HepG2 (cell line): ENCODE data around the gene HECA. TPM values are rescaled to one million over a fixed set of nuclear protein-coding genes. Genes with fewer than 3 reads are reported as not detected.
A peak's percentile ranks its signal among the peaks of the same experiment; 100 is the strongest.

Source experiments
- ATRX ChIP-seq: sonication (generic); formaldehyde crosslinking; IDR thresholded peaks from 2 replicates; pipeline ENCODE4 v1.4.0; 2020; ENCODE audit warnings: missing genetic modification reagents, borderline replicate concordance
- CREBL2 ChIP-seq: sonication (generic); formaldehyde crosslinking; IDR thresholded peaks from 2 replicates; pipeline ENCODE4 v1.8.1; 2023; ENCODE audit warnings: missing genetic modification reagents, mild to moderate bottlenecking, borderline replicate concordance
- KAT7 ChIP-seq: IDR thresholded peaks from 2 replicates; pipeline ENCODE4 v1.6.1; 2018; ENCODE audit warnings: borderline replicate concordance, missing compliant biosample characterization
- KIAA2018 ChIP-seq: sonication (generic); formaldehyde crosslinking; IDR thresholded peaks from 2 replicates; pipeline ENCODE4 v1.5.0; 2020; ENCODE audit warnings: mild to moderate bottlenecking, missing genetic modification reagents, borderline replicate concordance
- MTF2 ChIP-seq: sonication (generic); formaldehyde crosslinking; IDR thresholded peaks from 2 replicates; pipeline ENCODE4 v1.5.0; 2020; ENCODE audit warnings: missing genetic modification reagents, borderline replicate concordance
- RNF2 ChIP-seq: fragments of 450-650 bp; conservative IDR thresholded peaks from 2 replicates; pipeline ENCODE4 v1.6.1; 2016; ENCODE audit warnings: low read depth
- TOPORS ChIP-seq: sonication (generic); formaldehyde crosslinking; IDR thresholded peaks from 2 replicates; pipeline ENCODE4 v1.8.0; 2023; ENCODE audit warnings: mild to moderate bottlenecking, missing genetic modification reagents
- ZFP41 ChIP-seq: sonication (generic); formaldehyde crosslinking; IDR thresholded peaks from 2 replicates; pipeline ENCODE4 v1.4.0; 2020; ENCODE audit warnings: mild to moderate bottlenecking, missing genetic modification reagents, borderline replicate concordance
- ZNF251 ChIP-seq: sonication (generic); formaldehyde crosslinking; IDR thresholded peaks from 2 replicates; pipeline ENCODE4 v1.9.0; 2021; ENCODE audit warnings: mild to moderate bottlenecking, missing genetic modification reagents
- ZNF253 ChIP-seq: sonication (generic); formaldehyde crosslinking; IDR thresholded peaks from 2 replicates; pipeline ENCODE4 v1.8.0; 2022; ENCODE audit warnings: mild to moderate bottlenecking, missing genetic modification reagents, borderline replicate concordance
- ZNF275 ChIP-seq: sonication (generic); formaldehyde crosslinking; IDR thresholded peaks from 2 replicates; pipeline ENCODE4 v1.8.0; 2022; ENCODE audit warnings: missing genetic modification reagents, mild to moderate bottlenecking, inconsistent platforms, borderline replicate concordance
- ZNF619 ChIP-seq: sonication (generic); formaldehyde crosslinking; IDR thresholded peaks from 2 replicates; pipeline ENCODE4 v1.4.0; 2020; ENCODE audit warnings: mild to moderate bottlenecking, missing genetic modification reagents
- polyA plus RNA-seq, 8 experiments: library from polyadenylated mRNA; depleted of rRNA in 3 of 8; stranded (reverse) in 7 of 8; unstranded in 1 of 8; fragments of >200 nt; fragmentation: Illumina TruSeq in 4 of 8; extraction: Trizol in 4 of 8; gene quantifications; 2 replicates each; pipeline versions ENCODE4 v1.2.1 to v1.2.3, GENCODE V29; 2011 to 2016; ENCODE audit warnings: low read depth in 4 of 8, missing spikeins in 1 of 8, mixed read lengths in 1 of 8; ENCODE audit not compliant: insufficient read depth in 1 of 8
- total RNA-seq, 5 experiments: library from RNA; depleted of rRNA; stranded (reverse); fragments of >200 nt; fragmentation: Illumina TruSeq; extraction: Trizol; gene quantifications; 2 replicates each; pipeline ENCODE4 v1.2.3, GENCODE V29; 2016; ENCODE audit warnings: low read depth in 1 of 5
- TF ChIP-seq, protein P1 (sequence below): sonication (generic); formaldehyde crosslinking; IDR thresholded peaks from 2 replicates; pipeline ENCODE4 v1.4.0; 2020; ENCODE audit warnings: missing genetic modification reagents

The HECA gene
- total and polyA plus RNA-seq, 2 of the 13 experiments (the other 11 are each of a cell fraction or from before 2014, with no cell fraction given), result 0.18 to 0.49 TPM

- TF ChIP-seq CREBL2 (CRISPR knock-in tag), result no peak
- 0 out of 2 replicates have a peak, but pooled peaks have one; percentile 38 for TF ChIP-seq TOPORS (CRISPR knock-in tag)
- no peak for TF ChIP-seq ATRX
- TF ChIP-seq, protein P1, sequence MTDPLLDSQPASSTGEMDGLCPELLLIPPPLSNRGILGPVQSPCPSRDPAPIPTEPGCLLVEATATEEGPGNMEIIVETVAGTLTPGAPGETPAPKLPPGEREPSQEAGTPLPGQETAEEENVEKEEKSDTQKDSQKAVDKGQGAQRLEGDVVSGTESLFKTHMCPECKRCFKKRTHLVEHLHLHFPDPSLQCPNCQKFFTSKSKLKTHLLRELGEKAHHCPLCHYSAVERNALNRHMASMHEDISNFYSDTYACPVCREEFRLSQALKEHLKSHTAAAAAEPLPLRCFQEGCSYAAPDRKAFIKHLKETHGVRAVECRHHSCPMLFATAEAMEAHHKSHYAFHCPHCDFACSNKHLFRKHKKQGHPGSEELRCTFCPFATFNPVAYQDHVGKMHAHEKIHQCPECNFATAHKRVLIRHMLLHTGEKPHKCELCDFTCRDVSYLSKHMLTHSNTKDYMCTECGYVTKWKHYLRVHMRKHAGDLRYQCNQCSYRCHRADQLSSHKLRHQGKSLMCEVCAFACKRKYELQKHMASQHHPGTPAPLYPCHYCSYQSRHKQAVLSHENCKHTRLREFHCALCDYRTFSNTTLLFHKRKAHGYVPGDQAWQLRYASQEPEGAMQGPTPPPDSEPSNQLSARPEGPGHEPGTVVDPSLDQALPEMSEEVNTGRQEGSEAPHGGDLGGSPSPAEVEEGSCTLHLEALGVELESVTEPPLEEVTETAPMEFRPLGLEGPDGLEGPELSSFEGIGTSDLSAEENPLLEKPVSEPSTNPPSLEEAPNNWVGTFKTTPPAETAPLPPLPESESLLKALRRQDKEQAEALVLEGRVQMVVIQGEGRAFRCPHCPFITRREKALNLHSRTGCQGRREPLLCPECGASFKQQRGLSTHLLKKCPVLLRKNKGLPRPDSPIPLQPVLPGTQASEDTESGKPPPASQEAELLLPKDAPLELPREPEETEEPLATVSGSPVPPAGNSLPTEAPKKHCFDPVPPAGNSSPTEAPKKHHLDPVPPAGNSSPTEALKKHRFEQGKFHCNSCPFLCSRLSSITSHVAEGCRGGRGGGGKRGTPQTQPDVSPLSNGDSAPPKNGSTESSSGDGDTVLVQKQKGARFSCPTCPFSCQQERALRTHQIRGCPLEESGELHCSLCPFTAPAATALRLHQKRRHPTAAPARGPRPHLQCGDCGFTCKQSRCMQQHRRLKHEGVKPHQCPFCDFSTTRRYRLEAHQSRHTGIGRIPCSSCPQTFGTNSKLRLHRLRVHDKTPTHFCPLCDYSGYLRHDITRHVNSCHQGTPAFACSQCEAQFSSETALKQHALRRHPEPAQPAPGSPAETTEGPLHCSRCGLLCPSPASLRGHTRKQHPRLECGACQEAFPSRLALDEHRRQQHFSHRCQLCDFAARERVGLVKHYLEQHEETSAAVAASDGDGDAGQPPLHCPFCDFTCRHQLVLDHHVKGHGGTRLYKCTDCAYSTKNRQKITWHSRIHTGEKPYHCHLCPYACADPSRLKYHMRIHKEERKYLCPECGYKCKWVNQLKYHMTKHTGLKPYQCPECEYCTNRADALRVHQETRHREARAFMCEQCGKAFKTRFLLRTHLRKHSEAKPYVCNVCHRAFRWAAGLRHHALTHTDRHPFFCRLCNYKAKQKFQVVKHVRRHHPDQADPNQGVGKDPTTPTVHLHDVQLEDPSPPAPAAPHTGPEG (CRISPR knock-in tag), result no peak
- TF ChIP-seq KAT7, result no peak
- no peak for TF ChIP-seq KIAA2018
- no peak for TF ChIP-seq ZNF253
- no peak for TF ChIP-seq ZNF619 (CRISPR knock-in tag)
- no peak for TF ChIP-seq ZNF275 (CRISPR knock-in tag)
- peak; percentile 91; the same call in 1 of the 2 replicates for TF ChIP-seq RNF2
- TF ChIP-seq MTF2 (CRISPR knock-in tag), result no peak
- no peak for TF ChIP-seq ZFP41 (CRISPR knock-in tag)
- TF ChIP-seq ZNF251, result no peak
These were observed at the start of gene HECA (continued) for GRCh38 chr6:139134817-139135577.
